Measurements from ENCODE around the gene PRRC2A.

Gene PRRC2A

GRCh38 chr6:31655349-31656237 lies 35.1 kb downstream of the PRRC2A start, which contains the start of gene APOM:
APOM (plus strand) TSS chr6:31655894; CDS start chr6:31655967, 73 bp downstream.
- no peak within 1 kb of the TSS for H3K4me3 ChIP-seq (ENCODE audit: control insufficient read depth, low read depth, low read length)
- TF ChIP-seq CTCF (IDR thresholded peaks at IDR 0.05; ENCODE audit: control insufficient read depth, insufficient read depth, low read depth, low read length, missing control alignments): no peak
- no peak for DNase-seq (ENCODE audit: low read depth)

GRCh38 chr6:31657406-31658157 lies 37.1 kb downstream of the PRRC2A start:
- TF ChIP-seq CTCF (IDR thresholded peaks at IDR 0.05; ENCODE audit: control insufficient read depth, insufficient read depth, low read depth, low read length, missing control alignments): no peak
- no peak overlapping the region for H3K4me3 ChIP-seq (ENCODE audit: control insufficient read depth, low read depth, low read length)
- no peak for DNase-seq (ENCODE audit: low read depth)

GRCh38 chr6:31658158-31658688 lies 37.7 kb downstream of the PRRC2A start:
- H3K4me3 ChIP-seq (ENCODE audit: control insufficient read depth, low read depth, low read length): no peak overlapping the region
- TF ChIP-seq CTCF (IDR thresholded peaks at IDR 0.05; ENCODE audit: control insufficient read depth, insufficient read depth, low read depth, low read length, missing control alignments): no peak
- DNase-seq (ENCODE audit: low read depth): no peak

GRCh38 chr6:31658983-31659648 lies 38.6 kb downstream of the PRRC2A start:
- DNase-seq (ENCODE audit: low read depth): no peak
- peak overlapping the region; percentile 76 for H3K4me3 ChIP-seq (ENCODE audit: control insufficient read depth, low read depth, low read length)
- TF ChIP-seq CTCF (IDR thresholded peaks at IDR 0.05; ENCODE audit: control insufficient read depth, insufficient read depth, low read depth, low read length, missing control alignments): no peak

GRCh38 chr6:31659649-31660380 lies 39.3 kb downstream of the PRRC2A start:
- no peak for DNase-seq (ENCODE audit: low read depth)
- peak overlapping the region; percentile 76 for H3K4me3 ChIP-seq (ENCODE audit: control insufficient read depth, low read depth, low read length)
- TF ChIP-seq CTCF (IDR thresholded peaks at IDR 0.05; ENCODE audit: control insufficient read depth, insufficient read depth, low read depth, low read length, missing control alignments): no peak
